Stimulated activated CD4-positive, alpha-beta T cell treated with anti-CD3 and anti-CD28 coated beads, Interleukin-4, amount 100 ng/mL, for 1 hour (primary cell): ENCODE data around the gene TMEM141.
"Not testable (repeated sequence)": the region's sequence is repeated elsewhere in the genome, so short reads cannot be mapped to it uniquely, and the experiment has no call there.

ENCODE experiments used
- DNase-seq: peaks from one replicate; pipeline ENCODE4 v3.0.0-alpha.2; 2020

TMEM141 gene

DNA sequence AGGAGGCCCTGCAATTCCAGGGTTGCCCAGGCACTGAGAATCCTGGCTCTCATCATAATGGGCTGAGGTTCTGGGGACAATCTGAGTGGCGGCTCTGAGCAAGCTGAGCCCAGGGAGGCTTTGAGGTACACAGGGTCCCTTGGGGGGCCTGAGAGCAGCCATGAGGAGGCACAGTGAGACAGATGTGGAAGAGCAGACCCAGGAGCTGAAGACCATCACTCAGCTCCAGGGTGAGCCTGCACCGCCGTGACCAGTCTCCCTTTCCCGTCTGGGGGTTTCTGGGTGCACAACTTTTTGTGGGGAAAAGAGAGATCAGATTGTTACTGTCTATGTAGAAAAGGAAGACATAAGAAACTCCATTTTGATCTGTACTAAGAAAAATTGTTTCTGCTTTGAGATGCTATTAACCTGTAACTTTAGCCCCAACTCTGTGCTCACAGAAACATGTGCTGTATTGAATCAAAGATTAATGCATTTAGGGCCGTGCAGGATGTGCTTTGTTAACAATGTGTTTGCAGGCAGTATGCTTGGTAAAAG, 5.2 kb downstream of the TMEM141 start, which contains the start of gene CCDC183:
CCDC183 (plus strand) TSS at position 101 of the 537 bp plus-strand sequence; CDS start at position 161, 60 bp downstream.
- DNase-seq, result no peak

DNA sequence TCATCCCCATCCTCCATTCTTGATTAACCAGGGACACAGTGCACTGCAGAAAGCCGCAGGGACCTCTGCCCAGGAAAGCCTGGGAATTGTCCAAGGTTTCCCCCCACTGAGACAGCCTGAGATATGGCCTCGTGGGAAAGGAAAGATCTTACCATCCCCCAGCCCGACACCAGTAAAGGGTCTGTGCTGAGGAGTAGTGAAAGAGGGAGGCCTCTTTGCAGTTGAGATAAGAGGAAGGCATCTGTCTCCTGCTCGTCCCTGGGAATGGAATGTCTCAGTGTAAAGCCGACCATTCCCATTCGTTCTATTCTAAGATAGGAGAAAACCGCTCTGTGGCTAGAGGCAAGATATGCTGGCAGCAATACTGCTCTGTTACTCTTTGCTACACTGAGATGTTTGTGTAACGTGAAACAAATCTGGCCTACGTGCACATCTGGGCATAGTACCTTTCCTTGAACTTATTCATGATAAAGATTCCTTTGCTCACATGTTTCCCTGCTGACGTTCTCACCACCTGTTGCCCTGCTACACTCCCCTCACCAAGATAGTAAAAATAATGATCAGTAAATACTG, 5.7 kb downstream of the TMEM141 start:
- DNase-seq, result not testable (repeated sequence)

DNA sequence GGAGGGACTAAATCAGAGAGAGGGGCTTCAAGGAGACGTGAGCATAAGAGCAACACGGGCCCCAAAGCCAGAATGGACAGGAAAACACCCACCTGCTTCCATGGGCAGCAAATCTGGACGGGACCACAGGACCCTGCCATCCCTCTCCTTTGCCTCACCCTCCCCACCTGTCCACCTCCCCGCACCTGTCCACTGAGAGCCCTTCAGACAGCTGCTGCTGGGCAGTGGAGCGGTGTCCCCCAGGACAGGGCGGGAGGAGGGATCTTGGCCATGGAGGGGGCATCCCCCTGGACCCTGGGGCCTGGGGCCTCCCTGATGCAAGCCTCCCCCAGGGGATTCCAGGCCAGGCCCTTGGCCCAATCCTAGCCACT, 7.5 kb downstream of the TMEM141 start:
- no peak for DNase-seq

DNA sequence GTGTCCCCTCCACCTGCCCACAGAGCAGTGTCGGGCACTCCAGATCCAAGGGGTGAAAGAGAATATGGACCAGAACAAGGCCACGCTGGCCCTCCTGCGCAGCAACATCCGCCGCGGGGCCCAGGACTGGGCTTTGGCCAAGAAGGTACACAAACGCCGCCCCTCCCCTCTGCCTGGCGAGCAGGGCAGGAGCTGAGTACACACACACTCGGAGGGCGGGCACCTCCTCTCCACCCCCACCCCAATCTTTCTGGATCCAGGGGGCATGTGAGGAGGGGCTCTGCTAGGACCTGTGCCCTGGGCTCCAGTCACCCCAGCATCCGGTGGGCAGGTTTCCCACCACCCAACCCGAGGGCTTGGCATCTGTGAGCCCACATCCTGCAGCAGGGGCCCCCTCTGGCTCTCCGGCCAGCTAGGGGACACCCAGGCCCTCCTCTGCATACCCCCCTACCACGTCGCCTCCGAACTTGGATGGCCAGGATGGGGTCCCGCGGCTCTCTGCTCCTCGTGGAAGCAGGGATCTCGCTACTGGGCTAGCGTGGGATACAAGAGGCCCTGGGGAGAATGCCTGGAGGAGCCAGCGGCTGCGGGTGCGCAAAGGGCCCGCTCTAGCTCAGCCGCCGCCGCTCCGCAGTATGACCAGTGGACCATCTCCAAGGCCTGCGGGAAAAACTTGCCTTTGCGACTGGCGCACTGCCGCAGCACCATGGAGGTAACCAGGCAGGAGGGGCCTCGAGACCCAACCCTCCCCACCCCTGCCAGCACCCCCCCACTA, 8.1 kb downstream of the TMEM141 start:
- DNase-seq, result no peak

DNA sequence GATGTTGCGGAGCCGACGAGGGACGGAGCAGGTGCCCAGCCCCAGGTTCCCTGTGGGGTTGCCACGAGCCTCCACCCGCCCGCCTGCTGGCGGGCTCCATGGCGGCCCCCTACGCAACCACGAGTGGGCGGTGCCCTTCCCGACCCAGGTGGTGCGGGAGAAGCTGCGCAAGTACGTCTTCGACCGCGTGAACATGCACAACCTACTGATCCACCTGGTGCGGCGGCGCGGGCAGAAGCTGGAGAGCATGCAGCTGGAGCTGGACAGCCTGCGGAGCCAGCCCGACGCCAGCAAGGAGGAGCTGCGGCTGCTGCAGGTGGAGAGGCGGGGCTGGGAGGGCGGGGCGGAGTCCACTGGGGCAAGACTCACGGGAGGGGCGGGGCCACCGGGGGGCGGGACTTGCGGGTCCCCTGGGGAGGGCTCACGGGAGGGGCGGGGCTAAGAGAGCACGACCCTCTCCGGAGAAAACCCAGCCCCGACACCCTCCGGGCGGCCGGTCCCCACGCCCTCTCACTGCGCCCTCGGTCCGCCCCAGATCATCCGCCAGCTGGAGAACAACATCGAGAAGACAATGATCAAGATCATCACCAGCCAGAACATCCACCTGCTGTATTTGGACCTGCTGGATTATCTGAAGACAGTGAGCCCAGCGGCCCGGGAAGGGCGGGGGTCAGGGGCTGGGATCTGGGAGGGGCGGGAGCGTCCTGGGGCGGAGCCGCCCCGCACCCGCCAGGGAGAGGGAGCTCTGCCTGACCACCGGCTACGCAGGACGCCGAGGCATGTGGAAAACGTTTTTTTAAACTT, 8.9 kb downstream of the TMEM141 start:
- DNase-seq, result peak; percentile 89

DNA sequence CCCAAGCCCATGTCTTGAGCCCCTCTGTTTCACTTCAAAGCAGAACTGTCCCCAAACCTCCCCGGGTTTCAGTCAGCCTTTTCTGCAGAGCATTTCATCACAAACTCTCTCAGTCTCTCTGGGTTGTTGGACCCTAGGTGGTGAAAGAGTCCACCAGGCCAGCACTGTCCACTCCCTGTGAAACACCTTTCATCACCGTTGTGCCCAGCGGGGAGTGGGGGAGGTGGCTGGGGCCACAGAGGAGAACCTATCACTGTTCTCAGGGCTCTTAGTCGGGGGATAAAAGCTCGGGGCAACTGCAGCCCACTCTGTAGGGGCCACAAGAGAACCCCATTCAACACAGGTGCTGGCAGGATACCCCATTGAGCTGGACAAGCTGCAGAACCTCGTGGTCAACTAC, 11.2 kb downstream of the TMEM141 start:
- no peak for DNase-seq

DNA sequence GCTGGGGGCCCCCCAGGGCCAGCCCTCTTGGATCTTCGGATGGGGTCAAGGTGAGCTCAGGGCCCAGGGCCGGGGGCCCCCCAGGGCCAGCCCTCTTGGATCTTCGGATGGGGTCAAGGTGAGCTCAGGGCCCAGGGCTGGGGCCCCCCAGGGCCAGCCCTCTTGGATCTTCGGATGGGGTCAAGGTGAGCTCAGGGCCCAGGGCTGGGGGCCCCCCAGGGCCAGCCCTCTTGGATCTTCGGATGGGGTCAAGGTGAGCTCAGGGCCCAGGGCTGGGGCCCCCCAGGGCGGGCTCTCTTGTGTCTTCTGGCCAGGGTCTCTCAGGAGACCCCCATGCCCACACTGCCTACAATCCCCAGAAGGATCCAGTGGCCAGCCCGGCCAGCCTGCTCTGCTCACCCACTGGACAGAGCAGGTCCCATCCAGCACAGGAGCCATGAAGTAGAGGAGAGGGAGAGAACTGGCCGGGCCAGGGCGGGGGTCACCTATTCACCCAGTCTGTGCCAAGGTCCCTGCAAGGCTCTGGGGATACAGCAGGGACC, 11.9 kb downstream of the TMEM141 start:
- not testable (repeated sequence) for DNase-seq

DNA sequence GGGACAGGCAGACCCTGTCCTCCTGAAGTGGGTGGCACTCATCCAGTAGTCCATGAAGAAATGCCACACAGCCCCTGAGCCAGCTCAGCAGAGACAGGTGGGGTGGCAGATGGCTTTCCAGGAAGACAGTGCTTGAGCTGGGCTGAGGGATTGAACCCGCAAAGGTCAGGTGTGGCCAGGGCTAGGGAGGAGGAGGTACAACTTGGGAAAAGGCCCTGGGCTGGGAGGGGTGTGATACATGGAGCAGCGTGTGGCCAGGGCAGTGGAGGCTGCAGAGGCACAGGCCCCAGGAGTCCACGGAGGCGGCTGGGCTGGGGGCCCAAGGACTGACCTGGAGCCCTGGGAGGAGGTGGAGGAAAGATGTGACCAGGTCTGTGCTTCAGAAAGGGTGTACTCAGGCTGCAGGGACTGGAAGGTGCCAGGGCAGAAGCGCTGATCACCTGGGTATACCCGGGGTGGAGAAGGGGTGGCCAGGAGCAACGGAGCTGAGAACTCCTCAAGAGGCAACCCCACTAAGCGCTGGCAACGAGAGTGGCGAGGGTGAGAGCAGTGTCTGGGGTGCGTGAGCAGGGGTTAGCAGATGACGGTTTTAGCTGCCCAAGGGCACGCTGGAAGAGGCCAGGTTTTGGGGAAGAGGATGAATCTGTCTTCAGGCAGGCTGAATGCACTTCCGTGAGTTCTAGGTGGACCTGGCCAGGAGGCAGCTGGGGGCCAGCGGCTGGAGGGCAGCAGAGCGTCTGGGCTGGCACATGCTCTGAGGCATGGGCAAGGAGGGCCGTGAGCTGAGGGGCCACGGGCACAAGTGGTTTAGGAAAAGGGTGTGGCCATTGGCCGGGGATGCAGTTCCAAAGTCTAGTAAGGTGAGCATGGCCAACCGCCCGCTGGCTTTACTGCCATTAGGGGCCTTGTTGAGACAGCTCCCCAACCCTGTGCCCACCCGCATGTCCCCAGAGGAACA, 12.7 kb downstream of the TMEM141 start:
- DNase-seq, result no peak

DNA sequence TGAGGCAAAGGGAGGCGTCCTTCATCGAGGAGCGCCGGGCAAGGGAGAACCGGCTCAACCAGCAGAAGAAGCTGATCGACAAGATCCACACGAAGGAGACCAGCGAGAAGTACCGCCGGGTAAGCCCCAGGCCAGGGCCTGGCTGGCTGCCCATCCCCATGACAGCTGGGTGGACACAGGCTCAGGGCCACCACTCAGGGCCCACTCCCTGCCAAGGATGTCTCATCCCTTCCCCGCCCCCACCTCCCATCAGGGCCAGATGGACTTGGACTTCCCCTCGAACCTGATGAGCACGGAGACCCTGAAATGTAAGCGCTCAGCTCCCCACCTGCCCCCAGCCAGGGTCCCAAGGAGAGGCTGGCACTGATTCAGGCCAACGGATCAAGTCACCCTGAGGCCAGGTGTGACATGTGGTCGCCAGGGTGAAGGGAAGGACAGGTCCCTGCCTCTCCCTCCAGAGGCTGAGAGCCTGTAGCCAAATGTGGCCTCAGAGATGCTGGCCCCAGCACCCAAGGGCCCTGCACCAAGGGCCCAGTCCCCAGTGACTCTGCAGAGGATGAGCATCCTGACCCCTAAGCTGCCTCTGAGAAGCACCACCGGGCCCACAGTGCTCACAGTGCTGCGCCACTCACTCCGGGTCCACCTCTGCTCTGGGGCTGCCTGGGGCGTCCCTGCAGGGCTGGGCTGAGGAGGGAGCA, 13.5 kb downstream of the TMEM141 start:
- DNase-seq, result no peak

DNA sequence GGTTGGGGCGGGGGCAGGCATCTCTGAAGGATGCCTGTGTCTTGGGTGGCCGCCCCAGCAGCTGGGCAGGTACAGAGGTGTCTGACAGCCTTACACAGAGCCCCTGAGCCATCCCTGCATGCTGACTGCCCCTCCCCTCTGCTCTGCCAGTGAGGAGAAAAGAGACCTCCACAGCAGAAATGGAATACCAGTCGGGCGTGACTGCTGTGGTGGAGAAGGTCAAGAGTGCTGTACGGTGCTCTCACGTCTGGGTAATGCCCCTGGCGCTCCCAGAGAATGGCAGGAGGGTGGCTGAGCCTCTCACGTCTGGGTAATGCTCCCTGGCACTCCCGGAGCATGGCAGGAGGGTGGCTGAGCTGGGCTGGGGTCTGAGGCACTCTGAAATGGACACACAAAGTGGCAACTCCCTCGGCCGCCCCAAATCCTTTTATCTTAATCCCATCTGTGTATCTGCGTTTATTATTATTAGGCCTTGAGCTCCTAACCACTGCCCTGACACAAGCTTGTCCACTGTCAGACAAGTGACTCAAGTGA, 14.1 kb downstream of the TMEM141 start:
- no peak for DNase-seq

DNA sequence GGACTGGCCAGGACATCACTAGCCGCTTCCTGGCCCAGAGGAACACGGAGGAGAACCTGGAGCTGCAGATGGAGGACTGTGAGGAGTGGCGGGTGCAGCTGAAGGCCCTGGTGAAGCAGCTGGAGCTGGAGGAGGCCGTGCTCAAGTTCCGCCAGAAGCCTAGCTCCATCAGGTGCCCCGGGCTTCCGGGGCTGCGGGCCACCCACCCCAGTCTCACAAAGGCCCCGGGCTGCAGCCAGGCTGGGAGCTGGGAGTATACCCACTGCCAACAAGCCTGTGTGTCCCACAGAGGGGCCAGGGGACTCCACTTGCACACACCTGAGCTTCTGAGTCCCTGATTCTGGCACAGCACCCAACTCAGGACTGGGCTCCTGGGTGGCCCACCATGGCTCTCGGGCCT, 14.9 kb downstream of the TMEM141 start:
- no peak for DNase-seq

DNA sequence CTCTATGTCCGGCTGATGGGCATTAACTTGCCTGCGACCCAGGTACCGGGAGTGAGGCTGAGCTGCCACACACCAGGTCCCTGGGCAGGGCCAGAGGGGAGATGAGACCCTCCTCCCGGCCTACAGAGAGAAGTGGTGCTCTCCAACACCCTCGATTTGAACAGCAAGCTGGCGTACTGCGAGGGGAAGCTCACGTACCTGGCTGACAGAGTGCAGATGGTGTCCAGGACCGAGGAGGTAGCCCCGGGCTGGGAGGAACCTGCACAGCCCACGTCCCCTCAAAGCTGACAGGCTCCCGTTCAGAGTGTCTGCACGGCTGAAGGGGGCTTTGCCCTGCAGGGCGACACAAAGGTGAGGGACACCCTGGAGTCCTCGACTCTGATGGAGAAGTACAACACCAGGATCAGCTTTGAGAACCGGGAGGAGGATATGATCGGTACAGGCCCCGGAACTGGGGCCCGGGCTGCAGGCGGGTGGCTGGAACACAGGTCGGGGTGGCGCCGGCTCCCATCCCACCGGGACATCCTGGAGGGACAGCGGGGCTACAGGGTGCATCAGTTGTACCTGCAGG, 15.6 kb downstream of the TMEM141 start:
- DNase-seq, result no peak

DNA sequence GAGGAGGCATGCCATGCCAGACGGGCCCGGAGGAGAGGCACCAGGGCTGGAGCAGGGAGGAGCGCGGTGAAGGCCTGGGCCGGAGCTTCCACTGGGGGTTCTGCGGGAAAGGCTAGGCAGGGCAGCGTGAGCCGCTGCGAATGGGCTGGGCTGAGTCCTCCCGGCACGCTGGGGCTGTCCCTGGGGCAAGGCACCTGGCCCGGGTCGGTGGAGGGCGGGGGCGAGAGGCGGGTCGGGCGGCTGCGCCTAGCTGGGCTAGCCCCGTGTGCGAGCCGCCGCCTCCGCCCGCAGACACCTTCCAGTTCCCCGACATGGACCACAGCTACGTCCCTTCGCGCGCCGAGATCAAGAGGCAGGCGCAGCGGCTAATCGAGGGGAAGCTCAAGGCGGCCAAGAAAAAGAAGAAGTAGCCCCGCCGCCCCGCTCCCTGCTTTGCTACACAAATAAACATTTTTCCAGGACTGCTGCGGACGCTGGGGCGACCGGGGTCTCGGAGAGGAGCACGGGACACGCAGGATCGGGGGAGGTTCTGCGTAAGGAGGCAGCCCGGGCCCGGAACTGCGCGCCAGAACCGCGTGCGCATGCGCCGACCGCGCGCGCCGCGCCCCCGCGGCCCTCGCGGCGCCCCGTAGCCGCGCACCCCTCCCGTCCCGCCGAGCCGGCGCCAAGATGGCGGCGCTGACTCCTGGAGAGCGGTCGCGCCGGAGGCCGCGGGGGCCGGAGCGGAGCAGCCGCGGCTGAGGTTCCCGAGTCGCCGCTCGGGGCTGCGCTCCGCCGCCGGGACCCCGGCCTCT, 16.3 kb downstream of the TMEM141 start, which contains the start of gene RABL6:
RABL6 (plus strand) TSS at position 668 of the 794 bp plus-strand sequence. CDS start 249 bp downstream, outside the sequence.
- DNase-seq, result peak; percentile 81

DNA sequence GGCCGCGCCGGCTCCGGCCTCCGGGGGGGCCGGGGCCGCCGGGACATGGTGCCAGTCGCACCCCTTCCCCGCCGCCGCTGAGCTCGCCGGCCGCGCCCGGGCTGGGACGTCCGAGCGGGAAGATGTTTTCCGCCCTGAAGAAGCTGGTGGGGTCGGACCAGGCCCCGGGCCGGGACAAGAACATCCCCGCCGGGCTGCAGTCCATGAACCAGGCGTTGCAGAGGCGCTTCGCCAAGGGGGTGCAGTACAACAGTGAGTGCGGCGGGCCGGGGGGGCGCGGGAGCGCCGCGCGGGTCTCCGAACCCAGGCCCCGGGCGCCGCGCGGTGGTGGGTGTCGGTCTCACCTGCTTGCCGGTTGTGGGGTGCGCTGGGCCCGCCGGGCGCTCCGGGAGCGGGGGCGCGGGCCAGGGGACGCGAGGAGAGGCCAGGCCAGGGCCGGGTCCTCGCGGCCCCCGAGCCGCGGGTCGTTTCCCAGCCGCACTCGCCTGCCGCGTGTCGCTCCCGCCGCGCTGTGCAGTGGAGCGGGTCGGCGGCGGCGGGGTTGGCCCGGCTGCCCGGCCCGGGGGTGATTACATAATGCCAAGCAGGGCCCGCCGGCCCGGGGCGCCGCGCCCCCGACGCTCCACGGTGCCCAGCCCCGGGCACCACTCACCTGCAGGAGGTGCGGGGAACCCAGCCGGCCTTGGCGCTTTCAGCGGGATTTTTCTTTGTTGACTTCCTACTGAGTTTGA, 17.1 kb downstream of the TMEM141 start:
- DNase-seq, result peak; percentile 60

DNA sequence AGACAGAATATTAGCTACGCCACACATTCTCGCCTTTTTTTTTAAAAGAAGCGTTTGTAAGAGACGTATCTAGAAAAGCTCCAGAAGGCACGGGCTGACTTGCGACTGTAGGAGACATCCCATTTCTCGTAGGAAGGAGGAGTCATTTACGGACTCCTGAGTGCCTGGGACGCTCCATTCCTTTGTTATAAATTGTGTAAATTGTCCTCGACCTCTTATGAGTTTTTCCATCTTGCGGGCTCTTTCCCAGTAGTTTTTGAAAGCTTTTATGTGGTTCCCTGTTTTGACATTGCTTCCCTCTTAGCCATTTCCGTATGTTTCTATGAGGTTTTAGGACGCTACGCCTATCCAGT, 17.6 kb downstream of the TMEM141 start:
- no peak for DNase-seq

DNA sequence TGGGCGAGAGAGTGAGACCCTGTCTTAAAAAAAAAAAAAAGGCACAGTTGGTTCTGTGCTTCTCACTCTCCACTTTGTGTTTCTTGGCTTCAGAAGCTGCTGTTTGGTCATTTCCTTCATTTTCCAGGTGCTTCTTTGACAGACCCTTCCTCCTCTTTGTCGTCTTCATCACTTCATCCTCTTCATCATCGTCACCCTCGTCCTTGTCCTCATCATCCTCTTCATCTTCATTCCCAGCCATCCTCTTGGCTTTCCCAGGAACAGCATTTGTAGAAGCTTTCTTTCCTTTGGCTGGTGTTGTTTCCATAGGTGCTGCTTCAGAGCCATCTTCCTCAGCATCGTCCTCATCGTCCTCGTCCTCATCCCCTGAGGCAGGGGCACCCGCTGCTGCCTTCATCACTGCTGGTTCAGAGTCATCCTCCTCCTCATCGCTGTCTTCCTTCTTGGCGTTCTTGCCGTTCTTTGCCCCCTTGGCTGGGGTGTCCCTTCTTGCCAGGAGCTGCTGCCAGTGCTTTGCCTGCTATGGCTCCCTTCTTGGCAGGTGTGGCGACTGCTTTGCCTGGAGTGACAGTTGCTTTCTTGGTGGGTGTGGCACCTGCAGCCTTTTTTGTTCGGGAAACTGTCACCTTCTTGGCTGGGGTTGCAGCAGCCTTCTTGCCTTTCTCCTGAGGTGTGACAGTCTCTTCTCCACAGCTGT, 23.7 kb downstream of the TMEM141 start:
- DNase-seq, result no peak

DNA sequence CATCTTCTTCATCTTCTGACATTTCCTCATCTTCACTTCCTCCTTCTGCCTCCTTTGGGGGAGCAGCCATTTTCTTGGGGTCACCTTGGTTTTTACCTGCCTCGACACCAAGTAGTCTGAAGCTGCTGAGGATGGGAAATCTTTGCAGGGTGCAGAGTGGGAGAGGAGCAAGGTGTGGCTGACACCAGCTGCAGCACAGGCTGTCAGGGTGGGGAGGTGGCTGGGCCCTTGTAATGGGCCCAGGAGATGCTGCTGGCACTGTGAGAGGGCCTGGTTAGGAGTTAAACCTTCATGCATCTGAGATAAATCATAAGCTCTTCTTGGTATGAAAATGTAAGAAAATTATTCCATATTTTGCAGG, 24.3 kb downstream of the TMEM141 start:
- DNase-seq, result no peak
